ENCODE measurements around the gene DTNB.

DNA sequence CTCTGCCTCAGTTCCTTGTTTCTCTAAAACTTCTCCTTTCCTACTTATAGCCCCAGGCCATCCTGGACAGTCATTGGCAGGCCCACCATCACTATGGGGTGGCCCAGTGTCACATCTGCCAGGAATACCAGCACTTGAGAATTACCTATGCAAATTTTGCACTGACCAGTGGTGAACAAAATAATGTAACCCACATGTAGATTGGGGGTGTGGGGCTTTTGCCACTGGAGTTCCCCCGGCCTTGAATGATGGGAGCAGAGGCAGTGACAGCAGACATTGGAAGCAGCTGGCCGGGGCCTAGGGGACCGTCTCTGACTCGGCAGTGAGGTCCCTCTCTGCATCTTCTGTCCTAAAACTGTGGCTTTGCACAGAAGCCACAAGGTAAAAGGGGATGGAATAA lies 306.7 kb downstream of the DTNB start:
- TF ChIP-seq, protein P1, sequence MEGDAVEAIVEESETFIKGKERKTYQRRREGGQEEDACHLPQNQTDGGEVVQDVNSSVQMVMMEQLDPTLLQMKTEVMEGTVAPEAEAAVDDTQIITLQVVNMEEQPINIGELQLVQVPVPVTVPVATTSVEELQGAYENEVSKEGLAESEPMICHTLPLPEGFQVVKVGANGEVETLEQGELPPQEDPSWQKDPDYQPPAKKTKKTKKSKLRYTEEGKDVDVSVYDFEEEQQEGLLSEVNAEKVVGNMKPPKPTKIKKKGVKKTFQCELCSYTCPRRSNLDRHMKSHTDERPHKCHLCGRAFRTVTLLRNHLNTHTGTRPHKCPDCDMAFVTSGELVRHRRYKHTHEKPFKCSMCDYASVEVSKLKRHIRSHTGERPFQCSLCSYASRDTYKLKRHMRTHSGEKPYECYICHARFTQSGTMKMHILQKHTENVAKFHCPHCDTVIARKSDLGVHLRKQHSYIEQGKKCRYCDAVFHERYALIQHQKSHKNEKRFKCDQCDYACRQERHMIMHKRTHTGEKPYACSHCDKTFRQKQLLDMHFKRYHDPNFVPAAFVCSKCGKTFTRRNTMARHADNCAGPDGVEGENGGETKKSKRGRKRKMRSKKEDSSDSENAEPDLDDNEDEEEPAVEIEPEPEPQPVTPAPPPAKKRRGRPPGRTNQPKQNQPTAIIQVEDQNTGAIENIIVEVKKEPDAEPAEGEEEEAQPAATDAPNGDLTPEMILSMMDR (conservative IDR thresholded peaks at IDR 0.05) = no peak
- no peak for TF ChIP-seq ZFX (IDR thresholded peaks at IDR 0.05)

Data from C4-2B (cell line).